ENCODE data around the gene IGFBP7. TPM values are rescaled to one million over a fixed set of nuclear protein-coding genes. Genes with fewer than 3 reads are reported as not detected.
A peak's percentile ranks its signal among the peaks of the same experiment; 100 is the strongest.

IGFBP7 gene
- total RNA-seq, 1 donor from 2014 or later: 3,484 TPM

DNA sequence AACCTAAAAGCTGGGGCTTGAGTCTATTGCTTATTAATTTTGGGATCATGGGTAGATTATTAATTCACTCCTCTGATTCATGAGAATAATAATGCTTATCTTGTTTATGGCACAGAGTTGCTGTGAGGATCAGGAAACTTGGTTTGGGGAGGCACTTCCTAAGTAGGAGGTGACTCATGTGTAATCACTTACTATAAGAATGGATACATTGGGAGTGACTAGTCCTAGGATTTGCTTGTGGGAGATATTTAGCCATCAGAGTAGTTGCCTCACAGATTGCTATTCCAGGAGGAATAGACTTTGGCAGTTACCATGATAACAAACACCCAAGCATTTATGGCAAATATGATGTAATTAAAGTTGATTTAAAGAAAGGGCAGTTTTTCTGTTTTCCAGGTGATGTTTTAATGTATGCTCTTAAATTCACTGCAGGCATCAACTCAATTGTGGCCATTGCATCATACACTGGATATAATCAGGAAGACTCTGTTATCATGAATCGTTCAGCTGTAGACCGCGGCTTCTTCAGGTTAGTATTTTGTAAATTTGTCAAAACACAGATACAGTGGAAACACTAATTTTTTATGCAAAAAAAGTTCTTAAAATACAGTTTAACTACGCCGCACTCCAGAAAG lies 89.6 kb downstream of the IGFBP7 start:
- TF ChIP-seq, protein P1, sequence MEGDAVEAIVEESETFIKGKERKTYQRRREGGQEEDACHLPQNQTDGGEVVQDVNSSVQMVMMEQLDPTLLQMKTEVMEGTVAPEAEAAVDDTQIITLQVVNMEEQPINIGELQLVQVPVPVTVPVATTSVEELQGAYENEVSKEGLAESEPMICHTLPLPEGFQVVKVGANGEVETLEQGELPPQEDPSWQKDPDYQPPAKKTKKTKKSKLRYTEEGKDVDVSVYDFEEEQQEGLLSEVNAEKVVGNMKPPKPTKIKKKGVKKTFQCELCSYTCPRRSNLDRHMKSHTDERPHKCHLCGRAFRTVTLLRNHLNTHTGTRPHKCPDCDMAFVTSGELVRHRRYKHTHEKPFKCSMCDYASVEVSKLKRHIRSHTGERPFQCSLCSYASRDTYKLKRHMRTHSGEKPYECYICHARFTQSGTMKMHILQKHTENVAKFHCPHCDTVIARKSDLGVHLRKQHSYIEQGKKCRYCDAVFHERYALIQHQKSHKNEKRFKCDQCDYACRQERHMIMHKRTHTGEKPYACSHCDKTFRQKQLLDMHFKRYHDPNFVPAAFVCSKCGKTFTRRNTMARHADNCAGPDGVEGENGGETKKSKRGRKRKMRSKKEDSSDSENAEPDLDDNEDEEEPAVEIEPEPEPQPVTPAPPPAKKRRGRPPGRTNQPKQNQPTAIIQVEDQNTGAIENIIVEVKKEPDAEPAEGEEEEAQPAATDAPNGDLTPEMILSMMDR (IDR thresholded peaks at IDR 0.05): no peak
- Mint-ChIP-seq H3K9me3 (ENCODE audit: unreplicated experiment) (no peaks in the 10 kb centered on the region), H3K27me3 (ENCODE audit: unreplicated experiment) (no peaks in the 10 kb centered on the region), H3K4me1 (ENCODE audit: unreplicated experiment) (peaks cover 57% of the 10 kb centered on the region), H3K36me3 (ENCODE audit: unreplicated experiment) (peaks cover 48% of the 10 kb centered on the region), H3K27ac (ENCODE audit: unreplicated experiment) (peak overlapping the region; percentile 70), H3K4me3 (ENCODE audit: unreplicated experiment) (no peak overlapping the region)
- DNase-seq (ENCODE audit: extremely low spot score, unreplicated experiment): no peak

GRCh38 chr4:57018980-57019379 lies 91.2 kb downstream of the IGFBP7 start:
- TF ChIP-seq, protein P1 (IDR thresholded peaks at IDR 0.05): peak; percentile 48
- H3K9me3 Mint-ChIP-seq (ENCODE audit: unreplicated experiment): no peaks in the 10 kb centered on the region
- H3K36me3 Mint-ChIP-seq (ENCODE audit: unreplicated experiment): peaks cover 41% of the 10 kb centered on the region
- H3K27ac Mint-ChIP-seq (ENCODE audit: unreplicated experiment): peak overlapping the region; percentile 70
- peaks cover 43% of the 10 kb centered on the region for H3K4me1 Mint-ChIP-seq (ENCODE audit: unreplicated experiment)
- H3K4me3 Mint-ChIP-seq (ENCODE audit: unreplicated experiment): no peak overlapping the region
- H3K27me3 Mint-ChIP-seq (ENCODE audit: unreplicated experiment): no peaks in the 10 kb centered on the region
- no peak for DNase-seq (ENCODE audit: extremely low spot score, unreplicated experiment)

GRCh38 chr4:57013543-57014120 lies 96.6 kb downstream of the IGFBP7 start:
- Mint-ChIP-seq H3K27me3 (ENCODE audit: unreplicated experiment) (no peaks in the 10 kb centered on the region), H3K9me3 (ENCODE audit: unreplicated experiment) (no peaks in the 10 kb centered on the region), H3K4me3 (ENCODE audit: unreplicated experiment) (no peak overlapping the region), H3K36me3 (ENCODE audit: unreplicated experiment) (peaks cover 38% of the 10 kb centered on the region), H3K27ac (ENCODE audit: unreplicated experiment) (peak overlapping the region; percentile 12), H3K4me1 (ENCODE audit: unreplicated experiment) (no peaks in the 10 kb centered on the region)
- DNase-seq (ENCODE audit: extremely low spot score, unreplicated experiment): no peak
- TF ChIP-seq, protein P1 (IDR thresholded peaks at IDR 0.05): no peak

DNA sequence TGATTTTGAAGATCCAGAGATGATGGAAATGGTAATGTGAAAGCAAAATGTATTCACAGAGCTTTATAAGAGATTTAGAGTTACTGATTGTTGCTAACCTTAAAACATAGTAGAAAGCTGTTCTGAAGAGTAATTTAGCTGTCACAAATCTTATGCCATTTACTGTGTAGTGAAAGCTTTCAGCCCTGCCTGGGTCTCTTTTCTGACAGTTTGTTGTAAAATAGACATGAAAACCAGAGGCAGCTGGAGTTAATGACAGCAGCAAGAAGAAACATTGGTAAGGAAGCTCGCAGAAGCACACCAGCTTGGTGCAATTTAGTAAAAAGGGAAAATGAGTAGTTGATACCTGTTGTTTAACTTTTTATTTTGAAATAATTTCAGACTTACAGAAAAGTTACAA lies 110.4 kb downstream of the IGFBP7 start:
- Mint-ChIP-seq H3K4me1 (ENCODE audit: unreplicated experiment) (no peaks in the 10 kb centered on the region), H3K27me3 (ENCODE audit: unreplicated experiment) (no peaks in the 10 kb centered on the region), H3K36me3 (ENCODE audit: unreplicated experiment) (peaks cover 53% of the 10 kb centered on the region), H3K4me3 (ENCODE audit: unreplicated experiment) (no peak overlapping the region), H3K9me3 (ENCODE audit: unreplicated experiment) (no peaks in the 10 kb centered on the region), H3K27ac (ENCODE audit: unreplicated experiment) (no peak overlapping the region)
- TF ChIP-seq, protein P1 (IDR thresholded peaks at IDR 0.05): no peak
- DNase-seq (ENCODE audit: extremely low spot score, unreplicated experiment): no peak

GRCh38 chr4:56995525-56995924 lies 114.7 kb downstream of the IGFBP7 start:
- H3K27ac Mint-ChIP-seq (ENCODE audit: unreplicated experiment): no peak overlapping the region
- H3K4me1 Mint-ChIP-seq (ENCODE audit: unreplicated experiment): no peaks in the 10 kb centered on the region
- H3K27me3 Mint-ChIP-seq (ENCODE audit: unreplicated experiment): no peaks in the 10 kb centered on the region
- H3K9me3 Mint-ChIP-seq (ENCODE audit: unreplicated experiment): no peaks in the 10 kb centered on the region
- TF ChIP-seq, protein P1 (IDR thresholded peaks at IDR 0.05): no peak
- no peak for DNase-seq (ENCODE audit: extremely low spot score, unreplicated experiment)
- H3K36me3 Mint-ChIP-seq (ENCODE audit: unreplicated experiment): peaks cover 58% of the 10 kb centered on the region
- H3K4me3 Mint-ChIP-seq (ENCODE audit: unreplicated experiment): no peak overlapping the region

All from osteocyte (in vitro differentiated cells).